ENCODE data around the gene IKZF1.

The IKZF1 gene

DNA sequence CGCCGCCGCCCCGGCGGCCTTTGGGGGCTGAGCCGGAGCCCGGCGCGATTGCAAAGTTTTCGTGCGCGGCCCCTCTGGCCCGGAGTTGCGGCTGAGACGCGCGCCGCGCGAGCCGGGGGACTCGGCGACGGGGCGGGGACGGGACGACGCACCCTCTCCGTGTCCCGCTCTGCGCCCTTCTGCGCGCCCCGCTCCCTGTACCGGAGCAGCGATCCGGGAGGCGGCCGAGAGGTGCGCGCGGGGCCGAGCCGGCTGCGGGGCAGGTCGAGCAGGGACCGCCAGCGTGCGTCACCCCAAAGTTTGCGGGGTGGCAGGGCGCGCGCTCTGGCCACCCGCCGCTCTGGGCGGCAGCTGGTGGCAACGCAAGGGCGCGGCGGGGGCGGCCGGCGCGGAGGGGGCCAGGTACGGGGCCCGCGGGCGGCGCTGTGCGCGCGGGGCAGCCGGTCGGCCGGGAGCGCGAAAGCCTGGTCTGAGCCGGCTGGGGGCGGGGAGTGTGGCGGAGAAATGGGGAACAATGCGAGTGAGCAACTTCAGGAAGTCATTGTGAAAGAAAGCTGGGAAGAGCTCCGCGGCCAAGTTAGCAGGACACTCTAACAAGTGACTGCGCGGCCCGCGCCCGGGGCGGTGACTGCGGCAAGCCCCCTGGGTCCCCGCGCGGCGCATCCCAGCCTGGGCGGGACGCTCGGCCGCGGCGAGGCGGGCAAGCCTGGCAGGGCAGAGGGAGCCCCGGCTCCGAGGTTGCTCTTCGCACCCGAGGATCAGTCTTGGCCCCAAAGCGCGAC, at the start of gene IKZF1:
Gene IKZF1, plus strand, starts transcription at position 588 of the 782 bp plus-strand sequence. CDS start 14,346 bp downstream, outside the sequence.
- Histone ChIP-seq H3K27ac (no peak within 1 kb of the TSS; the same call in 1 of the 2 replicates), H3K4me3 (ENCODE audit: low read depth, low read length) (peak within 1 kb of the TSS; percentile 54), H3K9me3 (ENCODE audit: severe bottlenecking) (no peaks in the 10 kb centered on the region), H3K36me3 (no peaks in the 10 kb centered on the region), H3K27me3 (ENCODE audit: insufficient read depth, low read depth, severe bottlenecking) (no peaks in the 10 kb centered on the region)
- DNase-seq: peak; percentile 53
- TF ChIP-seq, protein P1, sequence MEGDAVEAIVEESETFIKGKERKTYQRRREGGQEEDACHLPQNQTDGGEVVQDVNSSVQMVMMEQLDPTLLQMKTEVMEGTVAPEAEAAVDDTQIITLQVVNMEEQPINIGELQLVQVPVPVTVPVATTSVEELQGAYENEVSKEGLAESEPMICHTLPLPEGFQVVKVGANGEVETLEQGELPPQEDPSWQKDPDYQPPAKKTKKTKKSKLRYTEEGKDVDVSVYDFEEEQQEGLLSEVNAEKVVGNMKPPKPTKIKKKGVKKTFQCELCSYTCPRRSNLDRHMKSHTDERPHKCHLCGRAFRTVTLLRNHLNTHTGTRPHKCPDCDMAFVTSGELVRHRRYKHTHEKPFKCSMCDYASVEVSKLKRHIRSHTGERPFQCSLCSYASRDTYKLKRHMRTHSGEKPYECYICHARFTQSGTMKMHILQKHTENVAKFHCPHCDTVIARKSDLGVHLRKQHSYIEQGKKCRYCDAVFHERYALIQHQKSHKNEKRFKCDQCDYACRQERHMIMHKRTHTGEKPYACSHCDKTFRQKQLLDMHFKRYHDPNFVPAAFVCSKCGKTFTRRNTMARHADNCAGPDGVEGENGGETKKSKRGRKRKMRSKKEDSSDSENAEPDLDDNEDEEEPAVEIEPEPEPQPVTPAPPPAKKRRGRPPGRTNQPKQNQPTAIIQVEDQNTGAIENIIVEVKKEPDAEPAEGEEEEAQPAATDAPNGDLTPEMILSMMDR (IDR thresholded peaks at IDR 0.05; ENCODE audit: low read depth, low read length): no peak

DNA sequence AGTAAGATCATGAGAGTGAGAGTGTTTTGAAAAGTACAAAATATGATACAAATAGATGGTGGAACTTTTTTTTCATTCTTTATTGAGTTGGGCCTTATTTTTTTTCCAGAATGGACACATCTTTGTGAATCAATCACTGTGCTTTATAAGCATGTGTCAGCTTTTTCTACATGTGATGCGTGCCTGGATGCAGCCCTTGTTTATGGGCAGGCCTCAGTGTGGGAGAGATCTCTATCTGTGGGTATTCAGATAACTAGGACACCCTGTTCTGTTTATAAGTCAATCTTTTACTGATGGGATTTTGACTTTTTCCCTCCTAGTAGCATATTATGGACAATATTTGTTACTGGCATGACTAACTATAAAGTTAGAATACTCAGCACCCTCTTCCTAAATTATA, 42.9 kb upstream of the IKZF1 start:
- DNase-seq: no peak
- no peak overlapping the region for H3K4me3 ChIP-seq (ENCODE audit: low read depth, low read length)
- no peak overlapping the region for H3K27ac ChIP-seq
- no peaks in the 10 kb centered on the region for H3K9me3 ChIP-seq (ENCODE audit: severe bottlenecking)
- no peaks in the 10 kb centered on the region for H3K36me3 ChIP-seq
- TF ChIP-seq, protein P1 (IDR thresholded peaks at IDR 0.05; ENCODE audit: low read depth, low read length): no peak
- H3K27me3 ChIP-seq (ENCODE audit: insufficient read depth, low read depth, severe bottlenecking): no peaks in the 10 kb centered on the region

DNA sequence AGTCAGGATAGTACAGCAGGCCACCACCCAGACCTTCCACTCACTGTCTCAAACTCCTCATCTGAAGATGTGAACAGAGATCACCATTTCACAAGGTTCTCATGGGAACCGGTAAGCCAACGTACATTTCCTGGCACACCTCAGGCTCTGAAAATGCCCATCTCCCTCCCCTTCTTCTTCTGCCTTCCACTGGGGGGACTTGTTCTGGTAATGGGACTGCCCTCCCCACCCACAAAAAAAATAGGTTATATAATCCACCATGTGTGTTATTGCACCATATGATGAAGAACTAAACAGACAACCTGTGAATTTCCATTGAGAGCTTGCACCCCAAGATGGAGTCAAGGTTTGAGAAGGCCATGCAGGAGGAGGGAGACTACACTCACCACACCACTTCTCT, 42.1 kb upstream of the IKZF1 start:
- no peaks in the 10 kb centered on the region for H3K27me3 ChIP-seq (ENCODE audit: insufficient read depth, low read depth, severe bottlenecking)
- no peaks in the 10 kb centered on the region for H3K36me3 ChIP-seq
- no peak for DNase-seq
- no peak overlapping the region for H3K27ac ChIP-seq
- no peak overlapping the region for H3K4me3 ChIP-seq (ENCODE audit: low read depth, low read length)
- TF ChIP-seq, protein P1 (IDR thresholded peaks at IDR 0.05; ENCODE audit: low read depth, low read length): no peak
- H3K9me3 ChIP-seq (ENCODE audit: severe bottlenecking): no peaks in the 10 kb centered on the region

DNA sequence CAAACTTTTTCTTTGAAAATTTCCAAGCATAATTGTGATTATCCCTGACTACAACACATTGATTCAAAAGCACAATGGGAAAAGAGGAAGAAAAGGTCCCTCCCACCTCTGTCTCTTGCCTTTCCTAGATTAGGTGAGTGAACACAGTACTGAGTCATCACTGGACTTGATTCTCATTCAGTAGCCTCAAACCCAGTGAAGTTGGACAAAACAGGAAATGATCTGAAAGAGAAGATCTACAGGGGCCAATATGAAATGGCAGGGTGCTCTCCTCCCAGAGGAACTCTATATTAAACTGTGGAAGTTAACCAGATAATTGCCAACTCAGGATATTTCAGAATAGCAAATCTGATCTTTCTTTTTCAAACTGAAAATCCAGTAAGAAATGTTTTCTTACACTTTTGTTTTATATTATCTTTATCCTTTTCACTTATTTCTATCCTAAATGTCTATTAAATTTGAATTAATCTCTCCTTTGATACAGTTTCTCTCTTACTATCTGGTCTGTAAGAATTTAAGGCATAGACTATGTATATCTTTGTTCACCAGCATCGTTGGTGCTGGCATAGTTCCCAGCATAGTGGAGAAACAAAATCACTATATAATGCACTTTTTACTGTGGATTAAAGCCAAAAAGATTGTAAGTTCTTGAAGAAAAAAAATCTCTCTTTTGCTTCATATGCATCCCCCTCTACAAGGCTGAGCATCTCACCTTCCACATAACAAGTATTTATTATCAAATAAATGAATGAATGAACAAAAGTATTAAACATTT, 41.4 kb upstream of the IKZF1 start:
- no peak for DNase-seq
- Histone ChIP-seq H3K27me3 (ENCODE audit: insufficient read depth, low read depth, severe bottlenecking) (no peaks in the 10 kb centered on the region), H3K9me3 (ENCODE audit: severe bottlenecking) (no peaks in the 10 kb centered on the region), H3K27ac (no peak overlapping the region), H3K36me3 (no peaks in the 10 kb centered on the region), H3K4me3 (ENCODE audit: low read depth, low read length) (no peak overlapping the region)
- TF ChIP-seq, protein P1 (IDR thresholded peaks at IDR 0.05; ENCODE audit: low read depth, low read length): no peak

DNA sequence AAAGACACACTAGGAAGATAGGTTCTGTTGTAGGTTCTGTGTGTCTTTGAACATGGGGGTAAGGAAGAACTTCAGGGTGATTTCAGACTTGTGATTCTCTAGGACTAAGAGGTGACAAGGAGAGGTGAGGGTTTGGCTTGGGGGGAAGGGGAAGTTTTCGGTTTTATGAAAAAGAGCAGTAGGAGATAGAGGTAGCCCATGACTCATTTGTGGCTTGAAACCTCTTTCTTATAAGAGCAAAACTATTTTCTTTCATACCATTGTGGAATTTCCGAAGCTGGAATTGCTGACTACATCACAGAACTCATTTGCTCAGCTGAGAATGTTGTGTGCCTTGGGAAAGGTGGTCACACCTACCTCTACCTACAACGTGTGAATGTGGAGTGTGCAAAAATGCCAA, 39.6 kb upstream of the IKZF1 start:
- H3K27ac ChIP-seq: no peak overlapping the region
- H3K9me3 ChIP-seq (ENCODE audit: severe bottlenecking): no peaks in the 10 kb centered on the region
- no peak for DNase-seq
- TF ChIP-seq, protein P1 (IDR thresholded peaks at IDR 0.05; ENCODE audit: low read depth, low read length): no peak
- no peaks in the 10 kb centered on the region for H3K36me3 ChIP-seq
- H3K4me3 ChIP-seq (ENCODE audit: low read depth, low read length): no peak overlapping the region
- no peaks in the 10 kb centered on the region for H3K27me3 ChIP-seq (ENCODE audit: insufficient read depth, low read depth, severe bottlenecking)

All from WERI-Rb-1 (cell line).